HepG2 (cell line): ENCODE measurements around the gene KCNC2. TPM values are rescaled to one million over a fixed set of nuclear protein-coding genes. Genes with fewer than 3 reads are reported as not detected.
A peak's percentile ranks its signal among the peaks of the same experiment; 100 is the strongest.

Source experiments
- ATAC-seq: fragments of 200-7000 bp; cut with Tn5 transposase; 3 replicates; pipeline ENCODE4 v1.9.1; 2020; ENCODE audit warnings: mild to moderate bottlenecking, moderate library complexity
- BruUV-seq: library from RNA; stranded (reverse); fragments of 400-500 nt; replicated peaks from 2 replicates; lab custom pipeline; 2021; lab: Mats Ljungman, UMichigan
- CTCF ChIA-PET: fragments of 300-600 bp; formaldehyde crosslinking; extraction: SDS; loops from one replicate; lab custom pipeline; 2021; ENCODE audit warnings: low total read pairs, inconsistent platforms, low intra/inter-chr PET ratio; lab: Yijun Ruan, JAX
- POLR2A ChIA-PET: fragments of 350-600 bp; sonication (Branson Sonifier 250); formaldehyde crosslinking; loops from one replicate; lab custom pipeline; 2020; ENCODE audit warnings: antibody characterized with exemption, inconsistent platforms; lab: Yijun Ruan, JAX
- DNase-seq: peaks from one replicate; pipeline ENCODE4 v3.0.0-alpha.2; 2015; ENCODE audit warnings: low spot score
- FAIRE-seq: peaks from 3 replicates; lab custom pipeline; 2011; peaks lifted over from hg19 to GRCh38; lab: Jason Lieb, UNC
- H2AFZ ChIP-seq: one replicate; pipeline ENCODE4 v1.6.1; 2011; ENCODE audit warnings: low read length, inconsistent platforms
- H3K27ac ChIP-seq: fragments of 300-600 bp; 3 replicates; pipeline ENCODE4 v1.8.0; 2011; ENCODE audit warnings: mixed run types, mild to moderate bottlenecking, mixed read lengths, low read length, inconsistent platforms; ENCODE audit not compliant: insufficient read depth; ENCODE audit errors: extremely low read length
- H3K27me3 ChIP-seq, 2 experiments: fragments of 200-600 bp in 1 of 2; 2 replicates in 1 of 2; 3 replicates in 1 of 2; pipeline versions ENCODE4 v1.6.0 to v1.8.0; 2011; ENCODE audit warnings: low read length in 2 of 2, mild to moderate bottlenecking in 2 of 2, moderate library complexity in 2 of 2, inconsistent platforms in 1 of 2; ENCODE audit not compliant: insufficient read depth in 2 of 2, control insufficient read depth in 1 of 2
- H3K36me3 ChIP-seq, 2 experiments: fragments of 200-600 bp in 1 of 2; replicated peaks in 1 of 2; 2 replicates in 1 of 2; 3 replicates in 1 of 2; pipeline versions ENCODE4 v1.5.1 to v1.8.0; 2011; ENCODE audit warnings: low read length in 2 of 2, inconsistent platforms in 1 of 2; ENCODE audit not compliant: insufficient read depth in 2 of 2, control insufficient read depth in 1 of 2
- H3K4me1 ChIP-seq: 2 replicates; pipeline ENCODE4 v1.5.1; 2012; ENCODE audit warnings: low read length, inconsistent platforms; ENCODE audit not compliant: insufficient read depth
- H3K4me2 ChIP-seq: 2 replicates; pipeline ENCODE4 v1.6.0; 2011; ENCODE audit warnings: low read depth, low read length, inconsistent platforms
- H3K4me3 ChIP-seq, 3 experiments: fragments of 200-600 bp in 1 of 3; sonication (generic), shearing (Covaris generic) in 1 of 3; replicated peaks in 1 of 3; 2 replicates each; pipeline ENCODE4 v1.5.1; 2011 to 2016; ENCODE audit warnings: low read length in 3 of 3, inconsistent platforms in 2 of 3, low read depth in 2 of 3, mild to moderate bottlenecking in 2 of 3, control low read depth in 1 of 3, mixed read lengths in 1 of 3; ENCODE audit not compliant: insufficient read depth in 1 of 3
- H3K79me2 ChIP-seq: one replicate; pipeline ENCODE4 v1.6.1; 2011; ENCODE audit warnings: low read length, inconsistent platforms; ENCODE audit not compliant: insufficient read depth
- H3K9ac ChIP-seq: 2 replicates; pipeline ENCODE4 v1.6.0; 2011; ENCODE audit warnings: mild to moderate bottlenecking, low read depth, low read length, inconsistent platforms; ENCODE audit not compliant: insufficient read depth
- H3K9me3 ChIP-seq: 2 replicates; pipeline ENCODE4 v1.5.1; 2012; ENCODE audit warnings: mild to moderate bottlenecking, low read length
- H4K20me1 ChIP-seq: 2 replicates; pipeline ENCODE4 v1.6.0; 2011; ENCODE audit warnings: inconsistent platforms, mild to moderate bottlenecking, low read length, moderate library complexity; ENCODE audit not compliant: insufficient read depth
- CENPT ChIP-seq: sonication (generic); formaldehyde crosslinking; IDR thresholded peaks from 2 replicates; pipeline ENCODE4 v1.8.0; 2022; ENCODE audit warnings: low read depth, mild to moderate bottlenecking, moderate library complexity, missing genetic modification reagents
- HMGA1 ChIP-seq: sonication (generic); formaldehyde crosslinking; conservative IDR thresholded peaks from 2 replicates; pipeline ENCODE4 v1.4.0; 2020; ENCODE audit warnings: missing genetic modification reagents
- MAFF ChIP-seq: IDR thresholded peaks from 2 replicates; pipeline ENCODE4 v1.6.1; 2011; ENCODE audit warnings: low read depth, low read length, improper control_type of control experiment
- MAFK ChIP-seq, 2 experiments: IDR thresholded peaks in 1 of 2; conservative IDR thresholded peaks in 1 of 2; 2 replicates each; pipeline ENCODE4 v1.6.1; 2011; ENCODE audit warnings: improper control_type of control experiment in 2 of 2, low read length in 2 of 2
- RBFOX2 ChIP-seq: fragments of 200-400 bp; formaldehyde crosslinking; IDR thresholded peaks from 2 replicates; pipeline ENCODE4 v1.6.1; 2017; ENCODE audit warnings: low read depth, mild to moderate bottlenecking, low read length
- ZNF121 ChIP-seq: sonication (generic); formaldehyde crosslinking; IDR thresholded peaks from 2 replicates; pipeline ENCODE4 v1.5.0; 2020; ENCODE audit warnings: mild to moderate bottlenecking, missing genetic modification reagents
- WGBS: methylation state at CpG from one replicate; pipeline ENCODE4 v1.1.6; 2017; ENCODE audit warnings: low lambda C conversion rate; 5-methylcytosine and 5-hydroxymethylcytosine counted together
- in situ Hi-C: cut with HindIII; loops from 2 replicates; pipeline ENCODE4 v1.10.0; 2017; ENCODE audit warnings: low pct_unique_long_range_greater_than_20kb; ENCODE audit not compliant: extremely low pct_ligation_motif_present
- intact Hi-C: fragments of 100-400 bp; cut with micrococcal nuclease; formaldehyde crosslinking; loops from one replicate; pipeline ENCODE4 v1.10.0; 2022; ENCODE audit not compliant: unreplicated experiment
- polyA plus RNA-seq, 8 experiments: library from polyadenylated mRNA; depleted of rRNA in 3 of 8; stranded (reverse) in 7 of 8; unstranded in 1 of 8; fragments of >200 nt; fragmentation: Illumina TruSeq in 4 of 8; extraction: Trizol in 4 of 8; gene quantifications; 2 replicates each; pipeline versions ENCODE4 v1.2.1 to v1.2.3, GENCODE V29; 2011 to 2016; ENCODE audit warnings: low read depth in 4 of 8, missing spikeins in 1 of 8, mixed read lengths in 1 of 8; ENCODE audit not compliant: insufficient read depth in 1 of 8
- total RNA-seq, 5 experiments: library from RNA; depleted of rRNA; stranded (reverse); fragments of >200 nt; fragmentation: Illumina TruSeq; extraction: Trizol; gene quantifications; 2 replicates each; pipeline ENCODE4 v1.2.3, GENCODE V29; 2016; ENCODE audit warnings: low read depth in 1 of 5
- TF ChIP-seq, protein P1 (sequence below): sonication (generic); formaldehyde crosslinking; IDR thresholded peaks from 2 replicates; pipeline ENCODE4 v1.5.0; 2020; ENCODE audit warnings: missing genetic modification reagents
- TF ChIP-seq, protein P2 (sequence below): sonication (generic); formaldehyde crosslinking; IDR thresholded peaks from 2 replicates; pipeline ENCODE4 v1.4.0; 2020; ENCODE audit warnings: mild to moderate bottlenecking, missing genetic modification reagents

The KCNC2 gene
- total and polyA plus RNA-seq, 2 of the 13 experiments (the other 11 are each of a cell fraction or from before 2014, with no cell fraction given) = not detected

DNA sequence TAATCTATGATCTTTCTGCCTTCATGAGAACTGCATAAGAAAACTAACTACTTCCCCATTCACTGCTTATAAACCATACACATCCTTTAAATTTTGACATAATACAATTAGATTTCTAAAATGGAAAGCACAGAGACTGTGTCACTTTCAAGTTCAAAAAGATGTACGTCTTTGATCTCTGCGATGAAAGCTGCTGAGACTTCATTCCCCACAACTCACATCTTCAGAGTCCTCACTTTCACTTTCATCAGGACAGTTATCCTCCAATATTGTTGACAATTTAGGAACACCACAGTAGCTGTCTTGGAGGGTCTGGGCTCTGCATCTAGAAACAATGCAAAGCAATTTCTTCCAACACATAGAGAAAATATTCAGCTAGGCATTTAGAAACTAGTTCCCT, 47.9 kb upstream of the KCNC2 start:
- no peak overlapping the region for H3K9ac ChIP-seq
- intact Hi-C loops = no loop called here
- no peaks in the 10 kb centered on the region for H3K36me3 ChIP-seq
- no peaks in the 10 kb centered on the region for H3K27me3 ChIP-seq
- WGBS = 18% methylated on average over 2 of the region's 2 CpGs
- H4K20me1 ChIP-seq = no peaks in the 10 kb centered on the region
- DNase-seq = no peak
- no peak overlapping the region for H3K4me3 ChIP-seq
- no peak for TF ChIP-seq HMGA1 (CRISPR knock-in tag)
- TF ChIP-seq, protein P1, sequence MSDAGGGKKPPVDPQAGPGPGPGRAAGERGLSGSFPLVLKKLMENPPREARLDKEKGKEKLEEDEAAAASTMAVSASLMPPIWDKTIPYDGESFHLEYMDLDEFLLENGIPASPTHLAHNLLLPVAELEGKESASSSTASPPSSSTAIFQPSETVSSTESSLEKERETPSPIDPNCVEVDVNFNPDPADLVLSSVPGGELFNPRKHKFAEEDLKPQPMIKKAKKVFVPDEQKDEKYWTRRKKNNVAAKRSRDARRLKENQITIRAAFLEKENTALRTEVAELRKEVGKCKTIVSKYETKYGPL (CRISPR knock-in tag) = no peak
- no peak for TF ChIP-seq CENPT (CRISPR knock-in tag)
- TF ChIP-seq, all 625 proteins: peak for 0
- Histone ChIP-seq H3K27ac (no peak overlapping the region), H3K4me1 (no peaks in the 10 kb centered on the region), H2AFZ (no peak overlapping the region), H3K9me3 (no peaks in the 10 kb centered on the region), H3K79me2 (no peaks in the 10 kb centered on the region), H3K4me2 (no peak overlapping the region)
- ATAC-seq (no peak), FAIRE-seq (no peak)
- ChIA-PET CTCF (no interaction called here), POLR2A (no interaction called here)
- in situ Hi-C loops = no loop called here
- no TSS peak for BruUV-seq

DNA sequence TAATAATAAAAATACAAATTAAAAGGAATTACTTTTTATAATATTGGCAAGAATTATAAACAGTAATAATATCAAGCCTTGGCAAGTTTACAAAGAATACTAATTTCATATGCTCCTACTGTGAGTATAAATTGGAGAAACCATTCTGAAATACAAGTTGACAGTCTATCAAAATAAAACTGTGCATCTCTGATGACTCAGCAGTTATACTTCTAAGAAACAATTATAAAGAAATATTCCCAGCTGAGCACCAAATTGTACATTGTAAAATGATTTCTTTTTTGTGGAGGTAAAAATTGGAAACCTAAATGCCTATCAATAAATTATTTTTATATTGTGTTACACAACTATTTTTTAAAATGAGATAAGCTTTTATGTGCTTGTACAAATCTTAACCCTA, 35.5 kb upstream of the KCNC2 start:
- no peak overlapping the region for H2AFZ ChIP-seq
- in situ Hi-C loops (no loop called here), intact Hi-C loops (no loop called here)
- no peak for DNase-seq
- ATAC-seq = no peak
- BruUV-seq = no TSS peak
- no peaks in the 10 kb centered on the region for H4K20me1 ChIP-seq
- CTCF ChIA-PET = no interaction called here
- no peak overlapping the region for H3K4me3 ChIP-seq
- H3K4me2 ChIP-seq = no peak overlapping the region
- FAIRE-seq = no peak
- no peaks in the 10 kb centered on the region for H3K36me3 ChIP-seq
- no peaks in the 10 kb centered on the region for H3K27me3 ChIP-seq
- no peaks in the 10 kb centered on the region for H3K9me3 ChIP-seq
- no peak overlapping the region for H3K9ac ChIP-seq
- POLR2A ChIA-PET = no interaction called here
- peak; percentile 85 for TF ChIP-seq MAFF
- TF ChIP-seq MAFK (conservative IDR thresholded peaks at IDR 0.05 in 1 of 2, IDR thresholded peaks at IDR 0.05 in 1 of 2; ENCODE audit: low read length in 2 of 2) = peak; percentile 75 to 93
- TF ChIP-seq, protein P2, sequence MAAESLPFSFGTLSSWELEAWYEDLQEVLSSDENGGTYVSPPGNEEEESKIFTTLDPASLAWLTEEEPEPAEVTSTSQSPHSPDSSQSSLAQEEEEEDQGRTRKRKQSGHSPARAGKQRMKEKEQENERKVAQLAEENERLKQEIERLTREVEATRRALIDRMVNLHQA (CRISPR knock-in tag) = no peak
- TF ChIP-seq ZNF121 (CRISPR knock-in tag) = no peak
- TF ChIP-seq RBFOX2 = no peak
- no peak overlapping the region for H3K27ac ChIP-seq
- H3K4me1 ChIP-seq = no peaks in the 10 kb centered on the region
- H3K79me2 ChIP-seq = no peaks in the 10 kb centered on the region
